ENCODE measurements around the gene MOB1B.

DNA sequence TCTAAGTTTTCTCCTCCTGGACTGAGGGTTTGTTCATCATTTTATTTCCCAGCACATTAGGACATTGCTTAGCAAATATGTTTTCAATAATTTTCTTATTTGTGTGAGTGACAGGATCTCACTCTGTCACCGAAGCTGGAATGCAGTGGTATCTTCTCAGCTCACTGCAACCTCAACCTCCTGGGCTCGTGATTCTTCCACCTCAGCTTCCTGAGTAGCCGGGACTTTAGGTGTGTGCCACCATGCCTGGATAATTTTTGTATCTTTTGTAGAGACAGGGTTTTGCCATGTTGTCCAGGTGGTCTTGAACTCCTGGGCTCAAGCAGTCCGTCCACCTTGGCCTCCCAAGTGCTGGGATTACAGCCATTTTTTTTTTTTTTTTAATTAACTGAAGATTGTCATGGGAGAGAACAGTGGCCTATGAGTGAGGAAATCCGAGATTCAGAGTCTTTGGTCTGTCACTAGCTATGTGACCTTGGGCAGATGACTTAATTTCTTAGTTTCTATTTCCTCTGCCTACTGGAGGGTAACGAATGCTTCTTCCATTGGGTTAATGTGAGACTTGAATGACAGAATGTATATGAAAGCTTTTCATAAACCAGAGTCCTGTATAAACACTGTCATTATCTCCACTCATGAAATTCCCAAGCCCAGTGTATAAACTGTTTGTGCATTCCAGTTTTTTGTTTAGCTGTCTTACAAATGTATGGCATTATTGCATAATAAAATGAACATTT, 23.9 kb downstream of the MOB1B start:
- TF ChIP-seq, protein P1, sequence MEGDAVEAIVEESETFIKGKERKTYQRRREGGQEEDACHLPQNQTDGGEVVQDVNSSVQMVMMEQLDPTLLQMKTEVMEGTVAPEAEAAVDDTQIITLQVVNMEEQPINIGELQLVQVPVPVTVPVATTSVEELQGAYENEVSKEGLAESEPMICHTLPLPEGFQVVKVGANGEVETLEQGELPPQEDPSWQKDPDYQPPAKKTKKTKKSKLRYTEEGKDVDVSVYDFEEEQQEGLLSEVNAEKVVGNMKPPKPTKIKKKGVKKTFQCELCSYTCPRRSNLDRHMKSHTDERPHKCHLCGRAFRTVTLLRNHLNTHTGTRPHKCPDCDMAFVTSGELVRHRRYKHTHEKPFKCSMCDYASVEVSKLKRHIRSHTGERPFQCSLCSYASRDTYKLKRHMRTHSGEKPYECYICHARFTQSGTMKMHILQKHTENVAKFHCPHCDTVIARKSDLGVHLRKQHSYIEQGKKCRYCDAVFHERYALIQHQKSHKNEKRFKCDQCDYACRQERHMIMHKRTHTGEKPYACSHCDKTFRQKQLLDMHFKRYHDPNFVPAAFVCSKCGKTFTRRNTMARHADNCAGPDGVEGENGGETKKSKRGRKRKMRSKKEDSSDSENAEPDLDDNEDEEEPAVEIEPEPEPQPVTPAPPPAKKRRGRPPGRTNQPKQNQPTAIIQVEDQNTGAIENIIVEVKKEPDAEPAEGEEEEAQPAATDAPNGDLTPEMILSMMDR (IDR thresholded peaks at IDR 0.05; ENCODE audit: borderline replicate concordance, extremely low read depth, low read length, poor library complexity, severe bottlenecking) = no peak
- no peak for TF ChIP-seq EZH2 (IDR thresholded peaks at IDR 0.05; ENCODE audit: borderline replicate concordance, low read depth, low read length, severe bottlenecking)
